Measurements from ENCODE around the gene KLHL8. TPM values are rescaled to one million over a fixed set of nuclear protein-coding genes. Genes with fewer than 3 reads are reported as not detected.

Gene KLHL8
- total RNA-seq, 2 experiments from 2014 or later = 11.0 to 12.0 TPM

DNA sequence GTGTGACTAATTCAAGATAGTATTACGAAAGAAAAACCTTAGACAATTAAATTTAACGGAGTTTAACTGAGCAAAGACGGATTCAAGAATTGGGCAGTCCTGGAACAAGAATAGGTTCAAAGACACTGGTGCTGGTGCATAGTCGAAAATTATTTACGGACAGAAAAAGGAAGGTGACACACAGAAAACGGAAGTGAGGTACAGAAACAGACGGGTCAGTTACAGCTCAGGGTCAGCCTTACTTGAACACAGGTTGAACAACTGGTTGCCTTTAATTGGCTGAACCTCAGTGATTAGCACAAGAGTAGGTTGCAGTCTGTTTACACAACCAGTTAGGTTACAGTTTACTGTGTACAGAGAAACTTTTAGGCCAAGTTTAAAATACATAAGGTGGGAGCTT, 31.5 kb downstream of the KLHL8 start:
- Mint-ChIP-seq H3K27me3 (no peaks in the 10 kb centered on the region), H3K36me3 (peaks cover 7% of the 10 kb centered on the region), H3K27ac (no peak overlapping the region), H3K4me1 (no peaks in the 10 kb centered on the region), H3K9me3 (ENCODE audit: low read depth) (no peaks in the 10 kb centered on the region), H3K4me3 (no peak overlapping the region)
- DNase-seq (no peak), ATAC-seq (no peak)
- CTCF ChIA-PET = no interaction called here

DNA sequence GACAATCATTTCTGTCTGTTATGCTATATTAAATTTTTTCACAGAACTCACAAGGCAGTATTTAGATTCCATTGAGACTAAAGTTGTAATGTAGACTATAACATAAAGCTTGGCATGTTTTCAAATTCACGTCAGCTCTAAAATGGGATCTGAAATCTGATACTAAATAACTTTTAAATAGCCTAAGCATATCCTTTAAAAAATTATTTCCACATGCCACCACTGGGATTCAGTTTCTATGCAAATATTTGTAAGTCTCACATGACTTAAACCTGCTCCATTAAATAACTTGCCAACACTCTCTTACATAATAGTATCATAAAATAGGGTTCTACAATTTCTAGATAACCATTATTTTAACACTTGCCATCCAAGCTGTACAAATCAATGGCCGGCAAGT, 32.4 kb downstream of the KLHL8 start:
- peaks cover 7% of the 10 kb centered on the region for H3K36me3 Mint-ChIP-seq
- CTCF ChIA-PET = no interaction called here
- DNase-seq (no peak), ATAC-seq (no peak)
- H3K27me3 Mint-ChIP-seq = no peaks in the 10 kb centered on the region
- H3K27ac Mint-ChIP-seq = no peak overlapping the region
- no peaks in the 10 kb centered on the region for H3K9me3 Mint-ChIP-seq (ENCODE audit: low read depth)
- no peak overlapping the region for H3K4me3 Mint-ChIP-seq
- no peaks in the 10 kb centered on the region for H3K4me1 Mint-ChIP-seq

DNA sequence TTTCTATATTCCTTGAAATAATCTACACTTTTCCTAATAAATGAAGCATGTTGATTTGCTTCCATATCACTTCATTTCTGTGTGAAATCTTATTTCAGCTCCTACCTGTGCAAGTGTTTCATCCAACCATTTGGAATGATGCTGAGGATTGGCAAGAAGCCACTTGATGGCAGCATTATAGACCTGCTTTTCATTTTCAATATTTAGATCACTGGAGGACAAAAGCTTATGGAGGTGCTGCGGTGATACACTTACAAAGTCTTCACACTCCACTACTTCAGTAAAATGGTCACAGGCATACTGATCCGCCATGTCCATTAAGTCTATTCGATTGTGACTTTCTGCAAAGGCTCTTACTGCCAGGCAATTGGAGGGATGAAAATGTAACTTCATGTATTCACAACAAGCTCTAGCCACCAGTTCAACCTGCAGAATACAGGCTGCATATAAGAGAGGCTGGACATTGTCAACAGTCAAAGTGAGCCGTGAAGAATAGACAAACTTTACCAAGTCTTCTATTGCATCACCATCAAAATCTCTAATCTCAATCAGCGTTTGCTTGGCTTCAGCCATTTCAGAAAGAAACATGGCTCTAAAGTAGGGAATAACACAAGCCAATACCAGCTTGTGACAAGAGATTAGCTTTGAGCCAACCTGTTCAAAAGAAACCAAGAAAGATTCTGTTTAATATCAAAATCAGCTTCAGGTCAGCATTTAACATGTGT, 35.1 kb downstream of the KLHL8 start:
- no peaks in the 10 kb centered on the region for H3K27me3 Mint-ChIP-seq
- no peaks in the 10 kb centered on the region for H3K4me1 Mint-ChIP-seq
- DNase-seq (no peak), ATAC-seq (no peak)
- no peak overlapping the region for H3K4me3 Mint-ChIP-seq
- H3K9me3 Mint-ChIP-seq (ENCODE audit: low read depth) = no peaks in the 10 kb centered on the region
- H3K27ac Mint-ChIP-seq = no peak overlapping the region
- CTCF ChIA-PET = no interaction called here
- peaks cover 6% of the 10 kb centered on the region for H3K36me3 Mint-ChIP-seq

DNA sequence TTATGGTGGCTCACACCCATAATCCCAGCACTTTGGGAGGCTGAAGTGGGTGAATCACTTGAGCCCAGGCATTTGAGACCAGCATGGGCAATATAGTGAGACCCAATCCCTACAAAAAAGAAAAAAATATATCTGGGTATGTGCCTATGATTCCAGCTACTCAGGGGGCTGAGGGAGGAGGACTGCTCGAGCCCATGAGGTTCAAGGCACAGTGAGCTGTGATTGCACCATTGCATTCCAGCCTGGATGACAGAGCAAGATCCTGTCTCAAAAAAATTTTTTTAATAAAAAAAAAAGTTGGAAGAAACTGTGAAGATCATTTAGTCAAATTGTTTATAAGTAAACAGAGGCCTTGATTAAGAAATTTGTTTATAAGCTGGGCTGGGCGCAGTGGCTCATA, 39.7 kb downstream of the KLHL8 start:
- H3K36me3 Mint-ChIP-seq = peaks cover 10% of the 10 kb centered on the region
- H3K27me3 Mint-ChIP-seq = no peaks in the 10 kb centered on the region
- H3K4me3 Mint-ChIP-seq = no peak overlapping the region
- H3K9me3 Mint-ChIP-seq (ENCODE audit: low read depth) = no peaks in the 10 kb centered on the region
- no peak overlapping the region for H3K27ac Mint-ChIP-seq
- CTCF ChIA-PET = no interaction called here
- ATAC-seq (no peak), DNase-seq (no peak)
- no peaks in the 10 kb centered on the region for H3K4me1 Mint-ChIP-seq

DNA sequence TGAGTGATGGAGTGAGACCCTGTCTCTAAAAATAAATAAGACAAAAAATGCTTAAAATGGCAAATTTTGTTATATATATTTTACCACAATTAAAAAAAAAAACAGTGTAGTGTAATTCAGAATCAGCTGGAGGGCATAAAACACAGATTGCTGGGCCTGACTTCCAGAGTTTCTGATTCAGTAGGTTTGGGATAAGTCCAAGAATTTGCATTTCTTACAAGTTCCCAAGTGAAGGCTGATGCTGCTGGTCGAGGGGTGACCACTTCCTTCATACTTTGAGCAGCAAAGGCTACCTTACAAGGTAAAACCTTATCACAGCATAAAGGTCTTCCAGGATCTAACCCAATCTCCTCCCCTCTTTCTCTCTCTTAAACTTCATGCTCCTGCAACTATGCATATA, 40.7 kb downstream of the KLHL8 start:
- Mint-ChIP-seq H3K27me3 (no peaks in the 10 kb centered on the region), H3K27ac (no peak overlapping the region), H3K36me3 (peaks cover 10% of the 10 kb centered on the region), H3K9me3 (ENCODE audit: low read depth) (no peaks in the 10 kb centered on the region), H3K4me1 (no peaks in the 10 kb centered on the region), H3K4me3 (no peak overlapping the region)
- CTCF ChIA-PET = no interaction called here
- no peak for ATAC-seq
- DNase-seq = no peak

DNA sequence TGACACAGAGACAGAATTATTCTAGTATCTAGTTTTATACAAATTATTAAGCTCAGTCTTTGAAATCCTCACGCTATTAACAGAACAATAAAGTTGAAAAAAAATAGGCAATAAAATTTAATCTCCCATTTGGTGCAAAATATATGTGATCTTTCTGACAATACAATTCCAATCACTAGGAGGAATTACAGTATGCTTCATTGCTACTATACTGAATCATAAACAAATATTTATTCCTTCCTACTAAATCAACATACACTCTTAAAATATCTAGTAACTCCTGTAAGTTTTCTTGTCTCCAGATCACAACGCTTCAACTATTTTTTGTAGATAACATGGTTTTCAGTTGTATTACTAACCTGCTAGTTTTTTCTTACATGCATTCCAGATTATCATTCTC, 45.7 kb downstream of the KLHL8 start:
- H3K9me3 Mint-ChIP-seq (ENCODE audit: low read depth) = no peaks in the 10 kb centered on the region
- no peak overlapping the region for H3K27ac Mint-ChIP-seq
- no peak for ATAC-seq
- no peak for DNase-seq
- no peaks in the 10 kb centered on the region for H3K4me1 Mint-ChIP-seq
- CTCF ChIA-PET = no interaction called here
- H3K4me3 Mint-ChIP-seq = no peak overlapping the region
- H3K27me3 Mint-ChIP-seq = no peaks in the 10 kb centered on the region
- H3K36me3 Mint-ChIP-seq = peaks cover 7% of the 10 kb centered on the region

DNA sequence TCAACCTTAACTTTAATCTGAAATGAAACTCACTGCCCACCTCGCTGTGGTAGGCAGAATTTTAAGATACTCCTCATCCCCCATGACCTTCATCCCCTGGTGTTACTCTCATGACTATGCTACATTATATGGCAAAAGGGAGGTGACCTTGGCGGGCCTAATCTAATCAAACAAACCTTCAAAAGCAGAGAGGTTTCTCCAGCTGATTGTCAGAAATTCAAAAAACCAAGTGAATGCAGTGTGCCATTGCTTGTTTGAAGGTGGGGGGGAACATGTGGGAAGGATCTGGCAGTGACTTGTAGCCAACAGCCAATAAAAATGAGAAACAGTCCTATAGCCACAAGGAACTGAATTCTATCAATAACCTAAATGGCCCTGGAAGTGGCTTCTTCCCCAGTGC, 48.5 kb downstream of the KLHL8 start:
- CTCF ChIA-PET = interaction anchor here (1.5 kb wide), 1 partner anchor 21 kb away, joined by 5 read pairs; no protein-coding TSS in a partner anchor

DNA sequence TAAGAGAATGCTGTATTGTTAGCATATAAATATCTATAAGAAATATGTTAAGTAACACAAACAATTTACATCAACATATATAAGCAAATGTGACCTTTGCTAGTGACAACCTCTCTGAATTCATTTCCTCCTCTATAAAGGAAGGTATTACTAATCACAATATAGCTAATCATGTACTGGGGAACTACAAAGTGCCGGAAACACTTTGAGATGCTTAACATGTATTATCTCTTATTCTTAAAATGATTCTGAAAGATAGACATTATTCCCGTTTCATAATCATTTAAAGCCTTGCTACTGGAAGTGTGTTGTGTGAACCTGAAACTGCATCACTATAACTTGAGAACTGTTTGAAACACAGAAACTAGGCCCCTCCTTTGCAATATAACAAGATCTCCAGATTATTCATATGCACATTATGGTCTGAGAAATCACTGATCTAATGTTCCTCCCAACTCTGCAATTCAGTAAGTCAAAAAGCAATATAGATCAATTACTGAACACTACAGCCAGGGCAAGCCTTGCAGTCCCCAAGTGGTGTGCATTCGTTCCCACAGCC, 54.0 kb downstream of the KLHL8 start:
- no peaks in the 10 kb centered on the region for H3K9me3 Mint-ChIP-seq (ENCODE audit: low read depth)
- no peak overlapping the region for H3K4me3 Mint-ChIP-seq
- peaks cover 7% of the 10 kb centered on the region for H3K36me3 Mint-ChIP-seq
- DNase-seq (no peak), ATAC-seq (no peak)
- CTCF ChIA-PET = no interaction called here
- H3K27ac Mint-ChIP-seq = no peak overlapping the region
- no peaks in the 10 kb centered on the region for H3K4me1 Mint-ChIP-seq
- H3K27me3 Mint-ChIP-seq = no peaks in the 10 kb centered on the region

More for the DNA sequence above, 48.5 kb downstream of the KLHL8 start:
- Mint-ChIP-seq H3K4me3 (no peak overlapping the region), H3K4me1 (no peaks in the 10 kb centered on the region), H3K27ac (no peak overlapping the region), H3K36me3 (peaks cover 1% of the 10 kb centered on the region), H3K9me3 (ENCODE audit: low read depth) (no peaks in the 10 kb centered on the region), H3K27me3 (no peaks in the 10 kb centered on the region)
- ATAC-seq (no peak), DNase-seq (no peak)

DNA sequence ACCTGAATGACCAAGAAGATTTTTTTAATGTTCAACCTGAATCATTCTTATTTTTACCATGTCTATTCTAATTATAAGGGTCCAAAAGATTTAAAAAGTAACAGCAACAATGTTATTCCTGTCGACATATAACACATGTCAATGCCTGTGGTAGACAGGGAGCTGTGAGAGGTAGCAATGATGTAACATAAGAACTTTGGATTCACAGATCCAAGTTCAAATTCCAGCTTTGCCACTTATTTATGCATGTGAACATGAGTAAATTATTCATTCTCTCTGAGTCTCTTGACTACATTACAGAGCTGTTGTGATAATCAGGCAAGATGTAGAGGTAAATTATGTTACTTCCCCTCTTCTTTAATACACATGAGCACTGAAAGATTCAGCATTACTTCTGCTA, 54.5 kb downstream of the KLHL8 start:
- no peaks in the 10 kb centered on the region for H3K4me1 Mint-ChIP-seq
- no peaks in the 10 kb centered on the region for H3K9me3 Mint-ChIP-seq (ENCODE audit: low read depth)
- DNase-seq = no peak
- no peaks in the 10 kb centered on the region for H3K27me3 Mint-ChIP-seq
- H3K36me3 Mint-ChIP-seq = peaks cover 7% of the 10 kb centered on the region
- no peak for ATAC-seq
- H3K4me3 Mint-ChIP-seq = no peak overlapping the region
- CTCF ChIA-PET = interaction anchor here (0.7 kb wide), 1 partner anchor 15 kb away, joined by 3 read pairs; no protein-coding TSS in a partner anchor
- no peak overlapping the region for H3K27ac Mint-ChIP-seq

DNA sequence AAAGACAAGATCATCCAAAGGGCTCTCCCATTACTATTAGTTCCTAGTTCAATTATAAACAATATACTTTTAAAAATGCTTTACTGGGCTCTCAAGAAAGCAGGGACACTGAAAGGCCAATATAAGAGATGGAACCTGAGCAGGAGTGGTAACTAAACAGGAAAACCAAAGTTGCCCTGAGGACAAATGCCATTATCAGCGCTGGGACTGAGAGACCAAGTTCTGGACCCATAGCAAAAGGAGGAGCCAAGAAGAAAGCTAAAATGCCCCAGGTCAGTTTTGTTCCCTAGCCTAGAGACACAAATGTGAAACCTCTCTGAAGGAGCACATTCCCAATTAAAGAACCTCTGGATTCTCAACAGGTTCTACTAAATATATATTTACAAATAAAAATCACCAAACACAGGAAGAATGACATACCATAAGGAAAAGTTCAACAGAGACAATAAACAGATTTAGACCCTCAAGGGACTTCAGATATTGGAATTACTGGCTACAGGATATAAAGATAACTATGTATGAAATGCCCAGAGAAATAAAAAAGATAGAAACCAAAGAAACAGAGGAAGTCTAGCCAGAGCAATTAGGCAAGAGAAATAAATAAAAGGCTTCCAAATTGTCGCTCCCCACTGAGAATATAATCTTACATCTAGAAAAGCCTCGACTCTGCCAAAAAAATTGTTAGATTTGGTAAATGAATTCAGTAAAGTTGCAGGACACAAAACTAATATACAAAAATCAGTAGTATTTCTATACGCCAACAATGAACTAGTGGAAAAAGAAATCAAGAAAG, 67.1 kb downstream of the KLHL8 start:
- Mint-ChIP-seq H3K4me1 (no peaks in the 10 kb centered on the region), H3K27ac (no peak overlapping the region), H3K9me3 (ENCODE audit: low read depth) (no peaks in the 10 kb centered on the region), H3K4me3 (no peak overlapping the region), H3K36me3 (no peaks in the 10 kb centered on the region), H3K27me3 (no peaks in the 10 kb centered on the region)
- DNase-seq (no peak), ATAC-seq (no peak)
- CTCF ChIA-PET = interaction anchor here (5.8 kb wide), 1 partner anchor 82 kb away, joined by 51 read pairs; no protein-coding TSS in a partner anchor

DNA sequence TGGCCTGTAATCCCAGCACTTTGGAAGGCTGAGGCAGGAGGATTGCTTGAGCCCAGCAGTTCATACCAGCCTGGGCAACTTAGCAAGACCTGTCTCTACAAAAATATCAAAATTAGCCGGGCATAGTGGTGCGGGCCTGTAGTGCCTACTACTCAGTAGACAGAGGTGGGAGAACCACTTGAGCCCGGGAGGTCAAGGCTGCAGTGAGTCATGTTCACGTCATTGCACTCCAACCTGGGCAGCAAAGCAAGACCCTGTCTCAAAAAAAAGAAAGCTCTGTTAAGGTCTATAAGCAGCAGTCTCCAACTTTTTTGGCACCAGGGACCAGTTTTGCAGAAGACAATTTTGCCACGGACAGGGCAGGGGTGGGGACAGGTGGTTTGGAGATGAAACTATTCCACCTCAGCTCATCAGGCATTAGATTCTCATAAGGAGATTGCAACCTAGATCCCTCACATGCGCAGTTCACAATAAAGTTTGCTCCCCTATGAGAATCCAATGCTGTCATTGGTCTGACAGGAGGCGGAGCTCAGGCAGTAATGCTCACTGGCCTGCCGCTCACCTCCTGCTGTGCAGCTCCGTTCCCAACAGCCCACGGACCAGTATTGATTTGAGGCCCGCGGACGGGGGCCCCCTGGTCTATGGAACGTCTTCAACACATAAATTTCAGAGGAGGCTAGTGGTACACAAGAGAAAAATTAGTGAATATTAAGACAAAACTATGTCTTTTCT, 67.9 kb downstream of the KLHL8 start:
- H3K4me3 Mint-ChIP-seq = no peak overlapping the region
- no peak overlapping the region for H3K27ac Mint-ChIP-seq
- no peaks in the 10 kb centered on the region for H3K27me3 Mint-ChIP-seq
- H3K4me1 Mint-ChIP-seq = no peaks in the 10 kb centered on the region
- H3K9me3 Mint-ChIP-seq (ENCODE audit: low read depth) = no peaks in the 10 kb centered on the region
- no peak for ATAC-seq
- CTCF ChIA-PET = interaction anchor here (2.1 to 5.8 kb wide), 3 partner anchors 10 to 224 kb away, joined by 5 to 51 read pairs (median 15); no protein-coding TSS in a partner anchor
- DNase-seq = no peak
- H3K36me3 Mint-ChIP-seq = no peaks in the 10 kb centered on the region

DNA sequence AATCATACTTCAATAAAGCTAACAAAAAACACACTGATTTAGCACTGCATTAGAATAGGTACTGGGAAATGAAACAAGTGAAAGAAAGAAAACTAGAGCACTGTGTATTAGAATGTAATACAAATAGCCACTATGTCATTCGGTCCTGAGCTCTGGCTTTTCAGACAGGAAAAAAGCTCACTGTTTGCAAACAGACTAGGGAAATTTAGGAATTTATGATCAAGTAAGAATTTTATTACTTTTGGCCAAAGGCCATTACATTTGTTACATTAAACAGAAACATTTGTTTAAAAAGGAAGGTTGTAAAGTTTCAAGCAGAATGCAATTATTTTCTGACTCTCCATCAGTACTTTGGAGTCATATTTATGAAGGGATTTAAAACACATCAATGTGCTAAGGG, 68.7 kb downstream of the KLHL8 start:
- H3K36me3 Mint-ChIP-seq = no peaks in the 10 kb centered on the region
- DNase-seq (no peak), ATAC-seq (no peak)
- no peak overlapping the region for H3K27ac Mint-ChIP-seq
- no peaks in the 10 kb centered on the region for H3K9me3 Mint-ChIP-seq (ENCODE audit: low read depth)
- H3K4me1 Mint-ChIP-seq = no peaks in the 10 kb centered on the region
- CTCF ChIA-PET = interaction anchor here (0.6 to 5.8 kb wide), 12 partner anchors 11 to 315 kb away, joined by 3 to 51 read pairs (median 7); no protein-coding TSS in a partner anchor
- H3K4me3 Mint-ChIP-seq = no peak overlapping the region
- H3K27me3 Mint-ChIP-seq = no peaks in the 10 kb centered on the region
